Measurements from ENCODE around the gene SYT12. TPM values are rescaled to one million over a fixed set of nuclear protein-coding genes. Genes with fewer than 3 reads are reported as not detected.

SYT12 gene
- total and polyA plus RNA-seq, 2 of the 8 experiments (the other 6 are each of a cell fraction or from before 2014, with no cell fraction given), result 1.4 to 3.3 TPM

DNA sequence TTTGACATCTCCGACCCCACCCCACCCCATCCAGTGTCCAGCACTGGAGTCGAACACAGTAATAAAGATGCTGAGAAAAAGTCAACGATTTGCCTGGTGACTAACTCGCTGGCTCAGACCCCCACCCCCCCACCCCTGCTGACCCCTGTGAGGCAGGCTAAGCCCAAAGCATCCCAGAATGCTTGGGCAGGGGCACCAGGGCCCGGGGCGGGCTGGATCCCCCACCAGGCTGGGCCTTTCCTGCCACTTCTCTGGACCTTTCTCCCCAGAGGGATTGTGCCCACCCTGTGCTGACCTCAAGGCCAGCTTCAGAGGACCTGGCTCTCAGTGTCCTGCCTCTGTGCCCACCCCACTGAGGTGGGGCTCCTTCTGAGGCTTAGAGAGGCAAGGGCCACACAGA is 46.0 kb upstream of the SYT12 start:
- no peak overlapping the region for H3K56ac ChIP-seq (replicated peaks; ENCODE audit: insufficient read length, low read depth, low read length)
- H3K18ac ChIP-seq (ENCODE audit: extremely low read depth, low read length), result no peak overlapping the region
- H3K9ac ChIP-seq (replicated peaks in 1 of 4; ENCODE audit: extremely low read depth in 1 of 4, low read depth in 3 of 4, low read length in 3 of 4), result no peak overlapping the region
- no peak overlapping the region for H2AK5ac ChIP-seq (ENCODE audit: low read depth, low read length)
- no peak overlapping the region for H3K4ac ChIP-seq (replicated peaks; ENCODE audit: insufficient read length, low read depth, low read length)
- no peak overlapping the region for H3K27ac ChIP-seq (ENCODE audit: low read depth, low read length)
- H3K14ac ChIP-seq (ENCODE audit: insufficient read length), result no peak overlapping the region
- no peak overlapping the region for H4K8ac ChIP-seq (ENCODE audit: extremely low read depth, insufficient read depth, low read length)
- DNase-seq (ENCODE audit: low read depth in 1 of 2, low spot score in 2 of 2) (no peak), FAIRE-seq (no peak)
- no peak overlapping the region for H2BK20ac ChIP-seq (ENCODE audit: low read length)
- no peak overlapping the region for H3K23ac ChIP-seq (ENCODE audit: insufficient read length)
- no peak overlapping the region for H2BK120ac ChIP-seq (replicated peaks; ENCODE audit: low read depth, low read length)
- H3K4me1 ChIP-seq (replicated peaks in 1 of 4; ENCODE audit: control insufficient read depth in 3 of 4, insufficient read depth in 4 of 4, low read length in 3 of 4), result peaks cover 0 to 3% (median 0%) of the 10 kb centered on the region in 4 experiments; a peak in 1 of 7 replicates
- H3K79me2 ChIP-seq (ENCODE audit: control insufficient read depth in 1 of 2, insufficient read depth in 2 of 2, low read length in 2 of 2), result no peaks in the 10 kb centered on the region
- H2AFZ ChIP-seq (ENCODE audit: low read length), result no peak overlapping the region
- no peaks in the 10 kb centered on the region for H3K36me3 ChIP-seq (ENCODE audit: control insufficient read depth in 2 of 4, insufficient read depth in 4 of 4, low read length in 3 of 4)
- H3K4me2 ChIP-seq (ENCODE audit: insufficient read depth in 1 of 2, low read depth in 2 of 2, low read length in 2 of 2), result no peak overlapping the region
- no peaks in the 10 kb centered on the region for H4K20me1 ChIP-seq (replicated peaks in 1 of 2; ENCODE audit: control insufficient read depth in 1 of 2, insufficient read depth in 2 of 2, low read length in 2 of 2)
- no peaks in the 10 kb centered on the region for H3K23me2 ChIP-seq (ENCODE audit: low read depth, low read length)
- no peak overlapping the region for H3K4me3 ChIP-seq (ENCODE audit: extremely low read depth in 1 of 4, insufficient read depth in 2 of 4, low read depth in 3 of 4, low read length in 4 of 4)
- no peak overlapping the region for H2BK12ac ChIP-seq (ENCODE audit: low read depth, low read length)
- H3K9me3 ChIP-seq (ENCODE audit: insufficient read depth in 2 of 2, low read depth in 1 of 2, low read length in 1 of 2), result no peaks in the 10 kb centered on the region; a peak in 1 of 4 replicates
- ChIA-PET POLR2A (ENCODE audit: partially characterized antibody) (interaction anchor here (3.6 to 4.6 kb wide), 2 partner anchors 10 to 132 kb away, joined by 14 to 18 read pairs; partner anchors contain the start of gene RCE1), CTCF (ENCODE audit: partially characterized antibody) (interaction anchor here (0.5 to 5.9 kb wide), 28 partner anchors 11 to 407 kb away, joined by 3 to 74 read pairs (median 10); partner anchors contain the start of genes PC, RCE1 and SYT12)
- H3K79me1 ChIP-seq (ENCODE audit: low read depth, low read length), result no peaks in the 10 kb centered on the region
- H2BK5ac ChIP-seq (ENCODE audit: low read depth, low read length), result no peak overlapping the region
- no peak overlapping the region for H4K5ac ChIP-seq (ENCODE audit: insufficient read length, low read depth, low read length)
- H4K91ac ChIP-seq (replicated peaks; ENCODE audit: insufficient read length, low read length), result peak overlapping the region; percentile 20
- H3K27me3 ChIP-seq (replicated peaks in 1 of 4; ENCODE audit: control insufficient read depth in 3 of 4, extremely low read depth in 1 of 4, insufficient read depth in 3 of 4, low read length in 3 of 4), result no peaks in the 10 kb centered on the region
- WGBS, 2 experiments (ENCODE audit: extremely low coverage in 1 of 2, insufficient coverage in 1 of 2, insufficient read length in 1 of 2, insufficient replicate concordance in 2 of 2, low coverage in 1 of 2, low lambda C conversion rate in 2 of 2, missing lambda C conversion rate in 1 of 2), result 95% methylated on average over 2 of the region's 6 CpGs; no CpG with 5 or more reads in 1 of the 2 experiments
- no peak overlapping the region for H2BK15ac ChIP-seq (ENCODE audit: low read length)
- TF ChIP-seq EZH2 (IDR thresholded peaks at IDR 0.05; ENCODE audit: low read depth, low read length, severe bottlenecking), result no peak
